GM19023 (cell line): Measurements from ENCODE around the gene RBM24.
"Not testable (repeated sequence)": the region's sequence is repeated elsewhere in the genome, so short reads cannot be mapped to it uniquely, and the experiment has no call there.

Source experiments
- ATAC-seq: cut with Tn5 transposase; IDR thresholded peaks from one replicate; pipeline ENCODE4 v1.9.1; 2021; ENCODE audit warnings: mild to moderate bottlenecking, moderate library complexity; ENCODE audit not compliant: unreplicated experiment

The RBM24 gene

GRCh38 chr6:17289630-17290061 is 8.5 kb downstream of the RBM24 start:
- no peak for ATAC-seq

GRCh38 chr6:17291778-17292177 is 10.6 kb downstream of the RBM24 start:
- ATAC-seq: no peak

- ATAC-seq: no peak
Observed at GRCh38 chr6:17292600-17293133, 11.5 kb downstream of the RBM24 start.

GRCh38 chr6:17293395-17293794 is 12.2 kb downstream of the RBM24 start:
- ATAC-seq: no peak

- ATAC-seq: no peak
Observed at GRCh38 chr6:17297271-17298080, 16.3 kb downstream of the RBM24 start.

GRCh38 chr6:17298257-17298656 is 17.1 kb downstream of the RBM24 start:
- ATAC-seq: no peak

GRCh38 chr6:17299222-17299621 is 18.1 kb downstream of the RBM24 start:
- no peak for ATAC-seq

GRCh38 chr6:17299750-17300149 is 18.6 kb downstream of the RBM24 start:
- ATAC-seq: no peak

- ATAC-seq: no peak
Observed at GRCh38 chr6:17300637-17301036, 19.5 kb downstream of the RBM24 start.

- no peak for ATAC-seq
Observed at GRCh38 chr6:17303444-17303843, 22.3 kb downstream of the RBM24 start.

GRCh38 chr6:17305219-17306001 is 24.2 kb downstream of the RBM24 start:
- no peak for ATAC-seq

GRCh38 chr6:17311595-17312311 is 30.6 kb downstream of the RBM24 start:
- ATAC-seq: no peak

GRCh38 chr6:17313238-17313637 is 32.1 kb downstream of the RBM24 start:
- ATAC-seq: not testable (repeated sequence)

GRCh38 chr6:17313971-17314370 is 32.8 kb downstream of the RBM24 start:
- no peak for ATAC-seq

- ATAC-seq: no peak
Observed at GRCh38 chr6:17315262-17315661, 34.1 kb downstream of the RBM24 start.

- no peak for ATAC-seq
Observed at GRCh38 chr6:17318435-17319165, 37.4 kb downstream of the RBM24 start.

GRCh38 chr6:17320266-17320665 is 39.1 kb downstream of the RBM24 start:
- ATAC-seq: not testable (repeated sequence)

GRCh38 chr6:17331238-17331637 is 50.1 kb downstream of the RBM24 start:
- ATAC-seq: no peak

GRCh38 chr6:17334265-17334664 is 53.1 kb downstream of the RBM24 start:
- no peak for ATAC-seq

- ATAC-seq: no peak
Observed at GRCh38 chr6:17336425-17336824, 55.3 kb downstream of the RBM24 start.

- no peak for ATAC-seq
Observed at GRCh38 chr6:17339308-17339670, 58.1 kb downstream of the RBM24 start.
